22Rv1 (cell line): ENCODE measurements around the gene SERPINE2.
"Not testable (repeated sequence)": the region's sequence is repeated elsewhere in the genome, so short reads cannot be mapped to it uniquely, and the experiment has no call there.

ENCODE experiments used
- H3K27ac ChIP-seq: fragments of 450-650 bp; 2 replicates; pipeline ENCODE4 v1.5.1; 2017
- ZFX ChIP-seq: fragments of 450-650 bp; IDR thresholded peaks from 2 replicates; pipeline ENCODE4 v1.6.1; 2017; ENCODE audit warnings: antibody characterized with exemption, borderline replicate concordance
- TF ChIP-seq, protein P1 (sequence below): fragments of 450-650 bp; IDR thresholded peaks from 2 replicates; pipeline ENCODE4 v1.5.1; 2017; ENCODE audit warnings: mild to moderate bottlenecking

Gene SERPINE2

DNA sequence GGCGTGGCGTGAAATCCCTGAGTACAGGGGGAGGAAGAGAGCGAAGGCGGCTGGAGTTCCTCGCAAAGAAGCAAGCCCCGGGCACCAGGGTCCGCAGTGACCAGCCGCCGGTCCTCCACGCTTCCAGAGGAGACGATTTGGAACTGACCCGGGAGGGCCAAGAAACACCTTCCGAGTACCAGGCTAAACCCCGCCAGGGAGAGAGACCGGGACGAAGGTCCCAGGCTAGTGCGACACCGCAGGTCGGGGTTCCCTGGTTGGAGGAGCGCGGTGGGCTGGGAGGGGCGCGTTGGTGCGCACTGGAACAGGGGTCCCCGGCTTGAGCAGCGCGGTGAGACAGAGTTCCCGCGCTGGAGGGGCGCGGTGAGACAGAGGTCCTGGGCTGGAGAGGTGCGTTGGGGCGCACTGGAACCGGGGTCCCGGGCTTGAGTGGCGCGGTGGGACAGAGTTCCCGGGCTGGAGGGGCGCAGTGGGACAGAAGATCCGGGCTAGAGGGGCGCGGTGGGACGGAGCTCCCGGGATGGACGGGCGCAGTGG is 94.9 kb downstream of the SERPINE2 start:
- H3K27ac ChIP-seq: peak overlapping the region; percentile 59; the same call in 1 of the 2 replicates
- no peak for TF ChIP-seq ZFX
- TF ChIP-seq, protein P1, sequence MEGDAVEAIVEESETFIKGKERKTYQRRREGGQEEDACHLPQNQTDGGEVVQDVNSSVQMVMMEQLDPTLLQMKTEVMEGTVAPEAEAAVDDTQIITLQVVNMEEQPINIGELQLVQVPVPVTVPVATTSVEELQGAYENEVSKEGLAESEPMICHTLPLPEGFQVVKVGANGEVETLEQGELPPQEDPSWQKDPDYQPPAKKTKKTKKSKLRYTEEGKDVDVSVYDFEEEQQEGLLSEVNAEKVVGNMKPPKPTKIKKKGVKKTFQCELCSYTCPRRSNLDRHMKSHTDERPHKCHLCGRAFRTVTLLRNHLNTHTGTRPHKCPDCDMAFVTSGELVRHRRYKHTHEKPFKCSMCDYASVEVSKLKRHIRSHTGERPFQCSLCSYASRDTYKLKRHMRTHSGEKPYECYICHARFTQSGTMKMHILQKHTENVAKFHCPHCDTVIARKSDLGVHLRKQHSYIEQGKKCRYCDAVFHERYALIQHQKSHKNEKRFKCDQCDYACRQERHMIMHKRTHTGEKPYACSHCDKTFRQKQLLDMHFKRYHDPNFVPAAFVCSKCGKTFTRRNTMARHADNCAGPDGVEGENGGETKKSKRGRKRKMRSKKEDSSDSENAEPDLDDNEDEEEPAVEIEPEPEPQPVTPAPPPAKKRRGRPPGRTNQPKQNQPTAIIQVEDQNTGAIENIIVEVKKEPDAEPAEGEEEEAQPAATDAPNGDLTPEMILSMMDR: no peak

DNA sequence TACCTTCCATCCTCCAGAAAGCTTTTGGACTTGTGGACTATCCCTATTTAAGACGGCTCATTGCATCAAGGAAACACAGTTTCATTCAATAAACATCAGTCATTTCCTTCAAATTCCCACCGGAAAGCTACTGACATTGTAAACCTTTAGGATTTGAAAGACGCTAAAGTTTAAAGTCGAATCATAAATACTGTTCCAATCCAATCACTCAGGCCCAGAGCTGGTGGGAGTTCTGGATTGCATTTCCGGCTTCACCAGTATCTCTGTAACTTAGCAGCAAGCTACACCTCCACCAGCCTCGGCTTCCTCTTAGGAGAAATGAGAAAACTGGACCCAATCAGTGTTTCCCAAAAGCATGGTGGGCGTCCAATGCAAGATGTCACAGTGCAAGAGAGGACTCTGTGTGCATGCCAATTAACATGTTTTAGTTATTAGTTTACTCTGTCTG is 95.5 kb downstream of the SERPINE2 start:
- TF ChIP-seq, protein P1: no peak
- no peak for TF ChIP-seq ZFX
- H3K27ac ChIP-seq: no peak overlapping the region

DNA sequence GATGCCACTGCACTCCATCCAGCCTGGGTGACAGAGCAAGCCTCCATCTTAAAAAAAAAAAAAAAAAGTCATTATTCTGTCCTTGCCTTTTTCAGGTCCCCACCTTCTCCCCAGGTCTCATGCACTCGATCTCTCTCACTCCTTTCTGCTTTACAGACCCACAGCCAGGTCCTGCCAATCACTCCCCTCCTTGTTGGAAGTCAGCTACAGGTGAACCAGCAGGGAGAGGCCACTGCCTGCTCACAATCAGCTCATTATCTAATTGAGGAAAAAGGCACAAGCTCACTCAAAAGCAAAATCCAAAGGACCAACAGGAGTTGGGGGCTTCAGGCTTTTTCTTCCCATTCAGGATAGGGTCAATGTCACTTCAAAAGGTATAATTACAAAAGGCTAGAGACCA is 96.0 kb downstream of the SERPINE2 start:
- TF ChIP-seq ZFX: no peak
- TF ChIP-seq, protein P1: no peak
- H3K27ac ChIP-seq: no peak overlapping the region

DNA sequence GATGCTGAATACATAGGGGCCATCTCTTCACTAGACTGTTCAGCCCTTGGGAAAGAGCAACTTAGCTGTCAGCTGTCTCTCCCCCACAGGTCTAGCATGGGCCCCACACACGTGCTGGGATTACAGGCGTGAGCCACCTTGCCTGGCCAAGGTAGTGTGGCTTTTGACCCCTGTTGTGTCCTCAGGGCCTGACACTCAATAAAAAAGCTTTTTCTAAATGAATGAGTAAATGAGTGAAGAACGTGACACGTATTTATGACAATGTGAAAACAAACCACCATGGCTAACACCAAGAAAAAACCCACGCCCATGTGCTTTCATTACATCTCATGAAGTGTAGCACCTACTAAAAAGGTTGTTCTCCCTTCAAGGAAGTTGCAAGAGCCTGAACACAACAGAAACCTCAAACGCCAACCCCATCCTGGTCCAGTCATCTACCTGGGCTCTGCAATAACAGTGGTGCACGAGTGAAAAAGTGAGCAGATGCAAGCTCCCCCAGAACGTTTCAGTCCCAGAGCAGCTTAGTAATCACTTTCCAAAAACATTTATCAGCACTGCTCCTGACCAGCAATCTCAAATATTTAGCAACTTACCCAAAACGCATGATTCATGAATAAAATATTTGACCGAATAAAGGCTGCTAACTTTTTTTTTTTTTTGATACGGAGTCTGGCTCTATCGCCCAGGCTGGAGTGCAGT is 97.4 kb downstream of the SERPINE2 start:
- TF ChIP-seq ZFX: no peak
- TF ChIP-seq, protein P1: no peak
- no peak overlapping the region for H3K27ac ChIP-seq

DNA sequence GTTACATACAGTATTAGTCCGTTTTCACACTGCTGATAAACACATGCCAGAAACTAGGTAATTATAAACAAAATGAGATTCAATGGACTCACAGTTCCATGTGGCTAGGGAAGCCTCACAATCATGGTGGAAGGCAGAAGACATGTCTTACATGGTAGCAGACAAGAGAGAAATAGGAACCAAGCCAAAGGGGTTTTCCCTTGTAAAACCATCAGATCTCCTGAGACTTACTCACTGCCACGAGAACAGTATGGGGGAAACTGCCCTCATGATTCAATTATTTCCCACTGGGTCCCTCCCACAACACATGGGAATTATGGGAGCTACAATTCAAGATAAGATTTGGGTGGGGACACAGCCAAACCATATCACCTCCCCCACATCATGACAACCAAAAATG is 99.6 kb downstream of the SERPINE2 start:
- H3K27ac ChIP-seq: not testable (repeated sequence)

DNA sequence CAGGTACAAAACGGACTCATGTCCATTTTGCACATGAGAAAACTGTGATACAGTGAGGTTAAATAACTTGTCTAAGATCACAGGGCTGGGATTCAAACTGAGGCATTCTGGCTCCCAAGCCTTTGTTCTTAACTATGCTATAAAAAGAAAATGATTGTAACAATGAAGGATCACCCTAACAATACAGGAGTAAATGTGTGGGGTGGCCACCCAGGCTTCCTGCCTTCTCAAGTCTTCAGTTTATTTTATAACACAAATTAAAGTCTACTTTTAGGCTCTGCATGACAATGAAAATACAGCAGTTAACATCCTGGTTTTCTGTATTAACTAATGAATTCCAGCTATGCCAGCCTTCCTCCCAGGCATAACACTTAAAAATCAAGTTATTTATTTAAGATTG is 101.6 kb downstream of the SERPINE2 start:
- no peak for TF ChIP-seq ZFX
- TF ChIP-seq, protein P1: no peak

DNA sequence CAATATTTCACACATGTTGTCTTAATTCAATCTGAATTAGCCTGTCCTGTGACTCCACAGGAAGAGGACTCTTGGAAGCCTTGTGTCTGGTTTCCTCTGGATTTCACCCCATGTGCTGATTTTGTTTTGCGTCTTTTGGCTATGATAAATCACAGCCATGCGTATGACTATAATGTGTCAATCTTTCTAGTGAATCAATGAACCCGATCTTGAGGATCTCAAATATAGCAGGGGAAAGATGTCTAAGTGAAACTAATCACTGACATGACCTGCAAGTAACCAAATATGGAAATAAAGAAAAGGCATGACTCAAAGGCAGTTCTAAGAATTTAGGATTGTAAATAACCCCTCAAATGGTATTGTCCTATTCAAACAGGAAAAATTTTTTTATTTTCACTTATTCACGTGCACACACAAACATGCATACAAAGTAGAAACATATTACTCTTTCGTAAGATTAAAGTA is 102.2 kb downstream of the SERPINE2 start:
- TF ChIP-seq, protein P1: no peak
- no peak for TF ChIP-seq ZFX
- no peak overlapping the region for H3K27ac ChIP-seq

More for the DNA sequence above, 101.6 kb downstream of the SERPINE2 start:
- H3K27ac ChIP-seq: no peak overlapping the region
